ENCODE data around the gene SLC43A1. TPM values are rescaled to one million over a fixed set of nuclear protein-coding genes. Genes with fewer than 3 reads are reported as not detected.

SLC43A1 gene
- total RNA-seq, 1 experiment from 2014 or later = 27.1 TPM

GRCh38 chr11:57476757-57477506 is 38.6 kb downstream of the SLC43A1 start:
- DNase-seq (ENCODE audit: low spot score) (peak; percentile 55), ATAC-seq (peak; percentile 52)
- Mint-ChIP-seq H3K36me3 (no peaks in the 10 kb centered on the region), H3K27ac (no peak overlapping the region), H3K4me1 (peaks cover 67% of the 10 kb centered on the region), H3K27me3 (ENCODE audit: low read depth) (peaks cover 68% of the 10 kb centered on the region), H3K9me3 (no peaks in the 10 kb centered on the region), H3K4me3 (peak overlapping the region; percentile 69)
- POLR2A ChIA-PET = interaction anchor here (0.6 to 2.5 kb wide), 5 partner anchors 16 to 81 kb away, joined by 3 to 12 read pairs (median 6); partner anchors contain the start of gene RTN4RL2
- CTCF ChIA-PET = interaction anchor here (0.6 to 9.7 kb wide), 25 partner anchors 9 to 302 kb away, joined by 3 to 260 read pairs (median 5); partner anchors contain the start of genes RTN4RL2, SLC43A1 and SLC43A3
- TF ChIP-seq PRDM15 (CRISPR knock-in tag; IDR thresholded peaks at IDR 0.05) (0 out of 2 replicates have a peak, but pooled peaks have one; percentile 35), ZNF423 (CRISPR knock-in tag; IDR thresholded peaks at IDR 0.05) (peak; percentile 57; the same call in 1 of the 2 replicates), ZNF416 (CRISPR knock-in tag; IDR thresholded peaks at IDR 0.05) (no peak), CTCF (IDR thresholded peaks at IDR 0.05) (peak; percentile 40; the same call in 1 of the 2 replicates), JAZF1 (CRISPR knock-in tag; IDR thresholded peaks at IDR 0.05) (no peak), ETV6 (CRISPR knock-in tag; IDR thresholded peaks at IDR 0.05) (0 out of 2 replicates have a peak, but pooled peaks have one; percentile 35), FOXP4 (CRISPR knock-in tag; IDR thresholded peaks at IDR 0.05) (peak; percentile 35; the same call in 1 of the 2 replicates)

- Mint-ChIP-seq H3K4me3 (peak overlapping the region; percentile 69), H3K27ac (no peak overlapping the region), H3K4me1 (peaks cover 60% of the 10 kb centered on the region), H3K27me3 (ENCODE audit: low read depth) (peaks cover 61% of the 10 kb centered on the region), H3K9me3 (no peaks in the 10 kb centered on the region), H3K36me3 (peaks cover 4% of the 10 kb centered on the region)
- DNase-seq (ENCODE audit: low spot score) (peak; percentile 66), ATAC-seq (peak; percentile 15)
- CTCF ChIA-PET = interaction anchor here (0.6 to 9.7 kb wide), 20 partner anchors 9 to 1195 kb away, joined by 3 to 260 read pairs (median 6); partner anchors contain the start of genes RTN4RL2, SLC43A1 and SLC43A3
- POLR2A ChIA-PET = interaction anchor here (0.6 to 2.5 kb wide), 4 partner anchors 19 to 81 kb away, joined by 3 to 12 read pairs (median 6); no protein-coding TSS in a partner anchor
- TF ChIP-seq USF2 (CRISPR knock-in tag; IDR thresholded peaks at IDR 0.05) = no peak; the same call in 1 of the 2 replicates
- TF ChIP-seq ZBTB43 (CRISPR knock-in tag; IDR thresholded peaks at IDR 0.05) = 0 out of 2 replicates have a peak, but pooled peaks have one; percentile 48
- TF ChIP-seq ESRRA (CRISPR knock-in tag; IDR thresholded peaks at IDR 0.05; ENCODE audit: borderline replicate concordance) = 0 out of 2 replicates have a peak, but pooled peaks have one; percentile 57
- TF ChIP-seq RORB (CRISPR knock-in tag; IDR thresholded peaks at IDR 0.05) = no peak
- no peak for TF ChIP-seq ZNF138 (CRISPR knock-in tag; conservative IDR thresholded peaks at IDR 0.05)
- TF ChIP-seq TP53 (CRISPR knock-in tag; IDR thresholded peaks at IDR 0.05) = 0 out of 2 replicates have a peak, but pooled peaks have one; percentile 55
- TF ChIP-seq ZNF532 (CRISPR knock-in tag; IDR thresholded peaks at IDR 0.05; ENCODE audit: borderline replicate concordance) = no peak; the same call in 1 of the 2 replicates
- TF ChIP-seq MYBL2 (CRISPR knock-in tag; IDR thresholded peaks at IDR 0.05) = 0 out of 2 replicates have a peak, but pooled peaks have one; percentile 35
- peak; percentile 65; the same call in 1 of the 2 replicates for TF ChIP-seq USF1 (CRISPR knock-in tag; IDR thresholded peaks at IDR 0.05)
Measured at GRCh38 chr11:57476047-57476756, 39.3 kb downstream of the SLC43A1 start.
